Amniotic stem cell (primary cell): ENCODE results near the gene ADPRS.
A peak's percentile ranks its signal among the peaks of the same experiment; 100 is the strongest.

Experiments used
- DNase-seq: peaks from one replicate; lab custom pipeline; 2025; lab: John Stamatoyannopoulos, UW

The ADPRS gene

DNA sequence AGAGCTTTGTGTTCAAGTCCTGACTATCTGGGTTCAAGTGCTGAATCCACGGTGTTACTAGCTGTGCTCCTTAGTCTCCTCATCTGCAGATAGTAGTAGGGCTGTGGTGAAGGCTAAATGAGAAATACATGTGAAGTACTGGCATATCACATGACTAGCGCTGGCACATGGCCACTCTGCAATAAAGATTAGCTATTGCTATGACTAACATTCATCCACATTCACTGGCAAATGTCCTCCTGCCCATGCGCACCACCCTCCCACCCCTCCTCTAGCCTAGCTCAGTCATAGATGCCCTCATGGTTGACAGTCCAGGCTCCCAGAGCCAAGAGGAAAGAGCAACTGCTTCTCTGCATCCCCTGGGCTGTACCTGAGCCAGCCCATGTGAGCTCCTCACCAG is 44.8 kb downstream of the ADPRS start:
- DNase-seq = peak; percentile 80

DNA sequence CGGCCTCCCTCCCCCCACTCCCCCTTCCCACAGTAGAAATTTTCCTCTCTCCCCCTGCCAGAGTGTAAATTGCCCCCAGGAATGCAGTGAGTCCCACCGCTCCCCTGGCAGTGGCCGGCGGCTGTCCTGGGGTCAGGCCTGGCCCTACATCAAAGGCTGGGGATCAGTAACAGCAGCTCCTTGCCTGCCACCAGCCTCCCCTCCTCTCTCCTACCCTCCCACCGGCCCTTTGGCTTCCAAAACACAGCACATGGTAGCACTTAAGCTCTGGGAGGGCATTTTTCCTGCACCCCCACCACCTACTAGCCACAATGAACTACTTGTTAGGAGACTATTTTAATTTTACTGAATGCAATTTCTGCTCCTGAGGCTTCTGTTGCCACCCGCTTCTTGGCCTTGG is 45.3 kb downstream of the ADPRS start:
- no peak for DNase-seq

DNA sequence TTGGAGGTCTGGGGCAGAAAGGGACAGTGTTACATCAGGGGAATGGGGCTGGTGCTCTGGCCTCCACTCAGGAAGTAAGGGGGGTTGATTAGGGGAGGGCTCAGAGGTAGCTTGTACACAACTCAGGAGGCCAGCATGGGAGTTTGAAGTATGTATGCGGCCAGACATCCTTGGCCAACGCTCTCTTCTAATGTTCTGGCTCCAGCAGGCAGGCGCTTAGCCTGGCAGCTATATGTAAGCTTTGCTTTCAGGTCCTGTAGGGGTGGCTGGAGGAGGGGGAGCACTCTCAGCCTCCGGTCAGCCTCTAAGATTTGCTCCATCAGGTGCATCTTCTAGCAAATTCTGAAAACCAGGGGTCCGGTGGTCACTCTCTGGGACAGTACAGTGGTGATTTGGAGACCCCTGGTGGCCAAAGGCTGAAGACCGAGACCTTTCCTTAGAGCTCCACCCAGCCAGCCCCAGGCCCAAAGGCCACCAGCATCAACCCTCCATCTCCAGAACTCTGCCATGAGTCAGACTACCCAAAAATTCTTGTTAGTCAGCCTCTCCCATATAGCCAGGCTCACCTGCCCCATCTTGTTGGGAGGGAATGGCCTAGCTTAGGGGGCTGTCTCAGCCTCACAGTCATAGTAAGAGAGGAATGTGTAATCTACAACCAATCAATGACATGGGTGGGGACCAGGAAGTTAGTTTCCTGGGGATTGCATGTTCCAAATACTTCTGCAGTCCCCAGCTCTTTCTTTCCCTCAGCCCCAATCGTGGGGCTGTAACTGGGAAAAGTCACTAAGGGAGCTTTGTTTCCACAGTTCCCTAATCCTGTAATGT is 46.0 kb downstream of the ADPRS start:
- peak; percentile 44 for DNase-seq

DNA sequence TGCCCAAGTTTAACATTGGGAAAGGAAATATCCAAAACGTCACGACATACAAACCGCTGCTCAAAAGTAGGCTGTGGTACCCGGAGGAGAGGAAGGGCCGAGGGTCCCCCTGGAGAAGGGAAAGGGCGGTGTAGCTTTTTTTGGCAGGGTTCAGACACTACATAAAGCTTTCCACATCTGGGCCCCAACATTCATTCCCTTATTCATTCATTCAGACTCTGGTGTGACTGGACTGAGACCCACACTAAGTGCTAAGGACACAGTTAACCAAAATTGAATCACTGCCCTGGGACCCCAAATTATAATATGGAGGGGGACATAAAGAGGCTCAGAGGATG is 46.6 kb downstream of the ADPRS start:
- no peak for DNase-seq

DNA sequence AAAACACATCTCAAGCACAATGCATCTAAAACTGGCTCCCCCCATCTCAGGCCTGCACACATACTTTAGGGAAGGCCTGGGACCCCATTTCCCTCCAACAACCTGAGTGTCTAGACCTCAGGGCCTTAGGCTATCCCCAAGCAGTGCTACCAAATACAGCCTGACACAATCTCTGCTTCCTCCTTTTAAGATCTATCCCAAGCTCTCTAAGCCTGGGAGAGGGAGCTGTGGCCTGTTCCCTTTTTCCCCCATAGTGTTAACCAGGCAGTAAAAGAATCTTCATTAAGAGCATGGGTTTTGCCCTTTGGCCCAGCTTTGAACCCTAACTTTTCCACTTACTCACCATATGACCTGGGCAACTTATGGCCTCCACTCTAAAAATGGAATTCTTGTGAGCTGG is 47.1 kb downstream of the ADPRS start:
- DNase-seq = no peak

DNA sequence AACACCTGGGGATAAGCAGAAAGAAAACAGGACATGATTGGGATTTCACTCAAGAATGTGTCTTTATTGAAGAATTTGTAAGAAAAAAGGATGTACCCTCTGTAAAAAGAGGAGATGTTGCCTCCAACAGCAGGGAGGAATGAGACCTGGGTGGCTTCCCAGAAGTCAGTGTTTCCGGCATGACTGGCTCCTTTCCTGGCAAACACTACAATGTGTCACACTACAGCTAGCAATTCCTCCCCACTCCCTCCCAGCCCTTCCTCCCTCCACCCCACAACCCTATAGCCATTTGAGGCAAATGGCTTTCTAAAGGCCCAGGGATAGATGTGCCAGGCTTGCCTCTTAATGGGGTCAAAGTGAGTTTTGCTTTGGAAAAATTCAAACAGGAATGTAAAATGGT is 47.8 kb downstream of the ADPRS start:
- peak; percentile 73 for DNase-seq

DNA sequence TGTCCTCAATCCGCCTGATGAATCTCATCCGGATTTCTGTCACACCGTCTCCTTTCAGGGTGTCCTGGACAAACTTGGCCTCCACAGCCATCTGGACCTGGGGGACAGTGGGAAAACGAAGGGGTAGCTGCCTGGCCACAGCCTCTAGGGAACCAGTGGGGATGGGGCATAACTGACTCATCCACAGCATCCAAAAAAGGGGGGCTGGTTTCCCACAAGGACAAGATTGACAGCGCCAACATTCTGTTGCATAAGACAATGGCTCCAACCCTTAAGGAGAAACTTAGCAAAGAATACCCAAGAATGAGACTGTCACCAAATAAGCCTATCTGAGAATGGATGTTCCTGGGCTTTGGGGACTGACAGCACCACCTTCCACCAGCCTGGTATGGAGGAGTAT is 48.5 kb downstream of the ADPRS start:
- no peak for DNase-seq

DNA sequence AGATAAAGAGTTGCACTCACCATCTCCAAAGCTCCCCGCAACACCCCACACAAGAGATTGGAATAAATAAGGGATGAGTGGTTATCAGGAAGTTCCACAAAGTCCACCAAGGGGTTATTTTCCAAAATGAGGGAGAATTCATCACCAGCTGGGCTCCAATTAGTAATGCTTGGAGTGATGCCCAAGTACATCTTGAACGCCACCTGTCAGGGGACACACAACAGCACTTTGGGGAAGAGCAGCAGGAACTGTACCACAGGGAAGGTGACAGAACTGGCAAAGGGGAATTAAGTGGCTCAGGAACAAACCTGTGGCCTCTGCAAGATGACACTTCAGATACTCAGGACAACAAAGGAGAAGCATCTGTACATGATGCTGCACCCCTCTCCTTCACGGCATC is 49.1 kb downstream of the ADPRS start:
- no peak for DNase-seq

DNA sequence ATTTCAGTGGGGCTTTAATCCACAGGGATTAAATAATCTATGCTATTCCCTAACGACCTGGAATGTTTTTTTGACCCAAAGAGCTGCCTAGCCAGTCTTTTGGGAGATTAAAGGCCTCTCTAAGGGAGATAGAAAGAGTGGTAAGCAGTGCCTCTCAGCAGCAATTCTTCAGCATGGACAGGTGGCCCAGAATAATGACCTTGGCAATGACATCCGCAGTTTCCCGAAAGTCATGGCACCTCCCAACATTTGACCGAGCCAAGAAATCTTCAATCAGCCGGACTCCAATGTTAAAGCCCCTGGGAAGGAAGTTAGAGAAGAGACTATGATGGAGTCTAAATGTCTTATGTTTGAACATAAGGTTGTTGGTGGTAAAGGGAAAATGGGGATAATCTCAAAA is 50.8 kb downstream of the ADPRS start:
- DNase-seq = no peak

DNA sequence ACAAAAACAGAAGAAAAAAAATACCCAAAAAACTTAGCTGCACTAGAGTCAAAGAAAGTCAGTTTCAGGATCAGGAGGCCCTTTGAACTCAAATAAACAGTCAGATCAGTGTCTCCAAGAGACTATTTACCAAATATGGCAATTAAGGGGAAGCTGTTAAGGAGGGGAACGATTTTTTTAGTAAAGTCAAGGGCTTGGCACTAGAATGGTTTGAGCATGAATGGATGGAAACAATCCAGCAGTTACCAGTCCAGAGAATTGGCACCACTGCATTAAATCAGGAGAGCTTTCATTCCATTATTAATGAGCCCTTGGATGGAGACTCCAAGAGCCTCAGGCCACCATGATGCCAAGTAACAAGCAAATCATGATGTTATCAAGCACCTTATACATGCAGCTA is 53.4 kb downstream of the ADPRS start:
- no peak for DNase-seq

DNA sequence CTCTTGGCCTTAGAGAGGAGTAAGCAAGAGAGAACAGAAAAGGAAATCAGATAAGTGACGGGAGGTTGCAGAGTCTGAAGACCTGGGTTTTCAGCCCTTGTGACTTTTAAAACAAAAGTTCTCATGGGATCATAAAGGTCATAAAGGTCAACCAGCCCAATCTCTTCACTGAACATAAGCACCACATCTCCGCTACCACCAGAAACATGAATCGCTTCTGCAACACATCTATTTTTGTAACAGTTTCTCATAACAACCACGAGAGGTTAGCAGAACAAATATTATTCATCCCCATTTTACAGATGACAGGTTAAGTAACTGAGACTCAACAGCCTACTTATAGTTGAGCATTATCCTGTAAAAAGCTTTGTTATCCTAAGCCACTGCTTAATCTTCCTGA is 54.7 kb downstream of the ADPRS start:
- DNase-seq = no peak
